ENCODE measurements around the gene SCN5A.

GRCh38 chr3:38519651-38520050 is 129.8 kb downstream of the SCN5A start:
- TF ChIP-seq, protein P1, sequence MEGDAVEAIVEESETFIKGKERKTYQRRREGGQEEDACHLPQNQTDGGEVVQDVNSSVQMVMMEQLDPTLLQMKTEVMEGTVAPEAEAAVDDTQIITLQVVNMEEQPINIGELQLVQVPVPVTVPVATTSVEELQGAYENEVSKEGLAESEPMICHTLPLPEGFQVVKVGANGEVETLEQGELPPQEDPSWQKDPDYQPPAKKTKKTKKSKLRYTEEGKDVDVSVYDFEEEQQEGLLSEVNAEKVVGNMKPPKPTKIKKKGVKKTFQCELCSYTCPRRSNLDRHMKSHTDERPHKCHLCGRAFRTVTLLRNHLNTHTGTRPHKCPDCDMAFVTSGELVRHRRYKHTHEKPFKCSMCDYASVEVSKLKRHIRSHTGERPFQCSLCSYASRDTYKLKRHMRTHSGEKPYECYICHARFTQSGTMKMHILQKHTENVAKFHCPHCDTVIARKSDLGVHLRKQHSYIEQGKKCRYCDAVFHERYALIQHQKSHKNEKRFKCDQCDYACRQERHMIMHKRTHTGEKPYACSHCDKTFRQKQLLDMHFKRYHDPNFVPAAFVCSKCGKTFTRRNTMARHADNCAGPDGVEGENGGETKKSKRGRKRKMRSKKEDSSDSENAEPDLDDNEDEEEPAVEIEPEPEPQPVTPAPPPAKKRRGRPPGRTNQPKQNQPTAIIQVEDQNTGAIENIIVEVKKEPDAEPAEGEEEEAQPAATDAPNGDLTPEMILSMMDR (IDR thresholded peaks at IDR 0.05) = no peak
- no peak for TF ChIP-seq POLR2AphosphoS5 (IDR thresholded peaks at IDR 0.05)
